ENCODE measurements around the gene CPN1. TPM values are rescaled to one million over a fixed set of nuclear protein-coding genes. Genes with fewer than 3 reads are reported as not detected.

The CPN1 gene
- total RNA-seq, 4 donors from 2014 or later: 0.20 TPM; not detected in 3

GRCh38 chr10:100104300-100104699 lies 22.6 kb upstream of the CPN1 start:
- Histone ChIP-seq H3K27ac (no peak overlapping the region), H3K4me1 (no peaks in the 10 kb centered on the region), H3K4me3 (no peak overlapping the region), H3K36me3 (no peaks in the 10 kb centered on the region), H3K9me3 (no peaks in the 10 kb centered on the region), H3K27me3 (no peaks in the 10 kb centered on the region)
- ATAC-seq: no peak
- intact Hi-C loops (cut with DNase I; ENCODE audit: low total_unique reads) (no loop called here), in situ Hi-C loops (cut with MboI; ENCODE audit: low sequenced_read_pairs in 4 of 4) (no loop called here)
- TF ChIP-seq POLR2A (IDR thresholded peaks at IDR 0.05): no peak
- TF ChIP-seq CTCF (IDR thresholded peaks at IDR 0.05 in 4 of 5, conservative IDR thresholded peaks at IDR 0.05 in 1 of 5): no peak
- DNase-seq: no peak

- no peaks in the 10 kb centered on the region for H3K9me3 ChIP-seq
- TF ChIP-seq CTCF (IDR thresholded peaks at IDR 0.05 in 4 of 5, conservative IDR thresholded peaks at IDR 0.05 in 1 of 5) (no peak), POLR2A (IDR thresholded peaks at IDR 0.05) (no peak)
- DNase-seq (no peak), ATAC-seq (no peak)
- H3K4me3 ChIP-seq: no peak overlapping the region
- H3K27me3 ChIP-seq: no peaks in the 10 kb centered on the region
- H3K36me3 ChIP-seq: no peaks in the 10 kb centered on the region
- in situ Hi-C loops (cut with MboI; ENCODE audit: low sequenced_read_pairs in 4 of 4): no loop called here
- H3K4me1 ChIP-seq: no peaks in the 10 kb centered on the region
- intact Hi-C loops (cut with DNase I; ENCODE audit: low total_unique reads): no loop called here
- no peak overlapping the region for H3K27ac ChIP-seq
Measured at GRCh38 chr10:100103581-100103980, 21.9 kb upstream of the CPN1 start.

GRCh38 chr10:100101192-100102076 lies 19.8 kb upstream of the CPN1 start:
- DNase-seq: no peak
- in situ Hi-C loops (cut with MboI; ENCODE audit: low sequenced_read_pairs in 4 of 4) (no loop called here), intact Hi-C loops (cut with DNase I; ENCODE audit: low total_unique reads) (no loop called here)
- Histone ChIP-seq H3K4me1 (no peaks in the 10 kb centered on the region), H3K27me3 (no peaks in the 10 kb centered on the region), H3K9me3 (no peaks in the 10 kb centered on the region), H3K36me3 (no peaks in the 10 kb centered on the region), H3K4me3 (no peak overlapping the region), H3K27ac (no peak overlapping the region)
- TF ChIP-seq POLR2A (IDR thresholded peaks at IDR 0.05) (no peak), CTCF (IDR thresholded peaks at IDR 0.05 in 4 of 5, conservative IDR thresholded peaks at IDR 0.05 in 1 of 5) (no peak)
- no peak for ATAC-seq

- no peaks in the 10 kb centered on the region for H3K27me3 ChIP-seq
- DNase-seq (no peak), ATAC-seq (no peak)
- no peaks in the 10 kb centered on the region for H3K4me1 ChIP-seq
- no peaks in the 10 kb centered on the region for H3K36me3 ChIP-seq
- H3K27ac ChIP-seq: no peak overlapping the region
- TF ChIP-seq CTCF (IDR thresholded peaks at IDR 0.05 in 4 of 5, conservative IDR thresholded peaks at IDR 0.05 in 1 of 5) (no peak), POLR2A (IDR thresholded peaks at IDR 0.05) (no peak)
- H3K4me3 ChIP-seq: no peak overlapping the region
- intact Hi-C loops (cut with DNase I; ENCODE audit: low total_unique reads): no loop called here
- in situ Hi-C loops (cut with MboI; ENCODE audit: low sequenced_read_pairs in 4 of 4): no loop called here
- no peaks in the 10 kb centered on the region for H3K9me3 ChIP-seq
Measured at GRCh38 chr10:100100651-100101184, 19.0 kb upstream of the CPN1 start.

Data from gastrocnemius medialis (tissue), 4 donors.